Esophagus muscularis mucosa (tissue), 4 donors: ENCODE results near the gene FAM43B. TPM values are rescaled to one million over a fixed set of nuclear protein-coding genes. Genes with fewer than 3 reads are reported as not detected.

Source experiments
- DNase-seq: peaks from one replicate; pipeline ENCODE4 v3.0.0-alpha.2; 2017; ENCODE audit errors: extremely low spot score
- H3K27ac ChIP-seq, 4 donors: fragments of 200-600 bp; sonication (generic); replicated peaks in 1 of 4; 1 replicate in 3 of 4; 2 replicates in 1 of 4; pipeline ENCODE4 v1.5.1; 2016 to 2019; ENCODE audit warnings: mild to moderate bottlenecking in 1 of 4
- H3K27me3 ChIP-seq, 4 donors: fragments of 200-600 bp; sonication (generic); one replicate each; pipeline versions ENCODE4 v1.5.1 to v1.6.0; 2016 to 2019
- H3K36me3 ChIP-seq, 4 donors: fragments of 200-600 bp; sonication (generic); one replicate each; pipeline ENCODE4 v1.5.1; 2016 to 2019
- H3K4me1 ChIP-seq, 4 donors: fragments of 200-600 bp; sonication (generic); one replicate each; pipeline ENCODE4 v1.5.1; 2016 to 2019
- H3K4me3 ChIP-seq, 4 donors: fragments of 200-600 bp; sonication (generic); 1 replicate in 2 of 4; 2 replicates in 2 of 4; pipeline ENCODE4 v1.5.1; 2016 to 2019; ENCODE audit warnings: mild to moderate bottlenecking in 4 of 4, moderate library complexity in 1 of 4
- H3K9me3 ChIP-seq, 4 donors: fragments of 200-600 bp; sonication (generic); 1 replicate in 3 of 4; 2 replicates in 1 of 4; pipeline ENCODE4 v1.5.1; 2016 to 2019
- CTCF ChIP-seq, 3 experiments: fragments of 200-600 bp in 2 of 3; fragments of 450-650 bp in 1 of 3; sonication (generic) in 2 of 3; IDR thresholded peaks; one replicate each; pipeline ENCODE4 v1.5.1; 2017 to 2019; ENCODE audit warnings: antibody characterized with exemption in 3 of 3, mild to moderate bottlenecking in 2 of 3, moderate library complexity in 1 of 3
- EP300 ChIP-seq: sonication (generic); formaldehyde crosslinking; IDR thresholded peaks from one replicate; pipeline ENCODE4 v1.6.1; 2017; ENCODE audit warnings: antibody characterized with exemption
- POLR2A ChIP-seq: fragments of 450-650 bp; IDR thresholded peaks from one replicate; pipeline ENCODE4 v1.6.1; 2017; ENCODE audit warnings: antibody characterized with exemption, moderate library complexity, mild to moderate bottlenecking, low read depth
- POLR2AphosphoS5 ChIP-seq, 2 donors: sonication (generic); formaldehyde crosslinking; IDR thresholded peaks; one replicate each; pipeline ENCODE4 v1.6.1; 2017; ENCODE audit warnings: antibody characterized with exemption in 2 of 2
- WGBS: methylation state at CpG from one replicate; pipeline ENCODE4 v1.1.5; 2018; 5-methylcytosine and 5-hydroxymethylcytosine counted together
- intact Hi-C: fragments of 100-400 bp; cut with DNase I; formaldehyde crosslinking; loops from one replicate; pipeline ENCODE4 v1.15.1; 2023
- total RNA-seq, 4 donors: library from RNA; depleted of rRNA; stranded (reverse); fragments of >200 nt; gene quantifications; one replicate each; pipeline versions ENCODE4 v1.1.0 to v1.2.1, GENCODE V29; 2016

FAM43B gene
- total RNA-seq, 4 donors from 2014 or later = 2.2 to 4.2 (median 3.6) TPM; not detected in 1

GRCh38 chr1:20587661-20588053 lies 35.3 kb downstream of the FAM43B start:
- TF ChIP-seq POLR2AphosphoS5 (IDR thresholded peaks at IDR 0.05) (no peak), CTCF (IDR thresholded peaks at IDR 0.05) (no peak), EP300 (no peak), POLR2A (no peak)
- no peak for DNase-seq
- H3K4me3 ChIP-seq = no peak overlapping the region
- peak overlapping the region in 1 of 4 donors; percentile 19 for H3K27ac ChIP-seq
- H3K27me3 ChIP-seq = peaks cover 0 to 71% (median 14%) of the 10 kb centered on the region in 4 donors
- peaks cover 0 to 3% (median 0%) of the 10 kb centered on the region in 4 donors for H3K9me3 ChIP-seq
- intact Hi-C loops = no loop called here
- 54% methylated on average over 2 of the region's 2 CpGs for WGBS
- H3K36me3 ChIP-seq = no peaks in the 10 kb centered on the region
- peaks cover 0 to 24% (median 12%) of the 10 kb centered on the region in 4 donors for H3K4me1 ChIP-seq

DNA sequence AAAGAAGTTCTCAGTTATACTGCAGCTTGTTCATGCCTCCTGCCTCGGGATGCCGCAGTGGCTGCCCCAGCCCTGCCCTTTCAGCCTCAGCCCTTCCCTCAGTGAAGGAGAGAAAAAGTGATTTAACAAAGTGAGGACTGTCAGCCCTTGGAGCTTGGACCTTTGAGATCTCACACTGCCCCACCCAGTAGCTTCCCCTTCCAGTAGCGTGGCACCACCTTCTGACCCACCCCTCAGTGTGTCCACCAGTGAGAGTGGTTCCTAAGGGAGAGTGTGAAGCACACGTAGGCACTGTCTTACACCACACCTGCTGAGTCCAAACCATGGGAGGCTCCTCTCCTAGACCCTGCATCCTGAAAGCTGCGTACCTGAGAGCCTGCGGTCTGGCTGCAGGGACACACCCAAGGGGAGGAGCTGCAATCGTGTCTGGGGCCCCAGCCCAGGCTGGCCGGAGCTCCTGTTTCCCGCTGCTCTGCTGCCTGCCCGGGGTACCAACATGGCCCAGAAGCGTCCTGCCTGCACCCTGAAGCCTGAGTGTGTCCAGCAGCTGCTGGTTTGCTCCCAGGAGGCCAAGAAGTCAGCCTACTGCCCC lies 36.4 kb downstream of the FAM43B start, which contains the start of gene CDA:
Gene CDA, plus strand, starts transcription at position 464 of the 592 bp plus-strand sequence. Its CDS starts 33 bp downstream, at position 497.
- peak within 1 kb of the TSS; percentile 23 to 52 (median 38) for H3K4me3 ChIP-seq
- peaks cover 0 to 3% (median 0%) of the 10 kb centered on the region in 4 donors for H3K9me3 ChIP-seq
- intact Hi-C loops = no loop called here
- H3K4me1 ChIP-seq = peaks cover 0 to 24% (median 12%) of the 10 kb centered on the region in 4 donors
- peaks cover 0 to 75% (median 14%) of the 10 kb centered on the region in 4 donors for H3K27me3 ChIP-seq
- WGBS = 41% methylated on average over 7 of the region's 11 CpGs
- no peaks in the 10 kb centered on the region for H3K36me3 ChIP-seq
- TF ChIP-seq CTCF (IDR thresholded peaks at IDR 0.05) = no peak
- TF ChIP-seq POLR2AphosphoS5 (IDR thresholded peaks at IDR 0.05) = peak in 1 of 2 donors; percentile 36
- TF ChIP-seq POLR2A = no peak
- no peak for TF ChIP-seq EP300
- DNase-seq = no peak
- peak within 1 kb of the TSS; percentile 49 to 69 (median 62) for H3K27ac ChIP-seq

DNA sequence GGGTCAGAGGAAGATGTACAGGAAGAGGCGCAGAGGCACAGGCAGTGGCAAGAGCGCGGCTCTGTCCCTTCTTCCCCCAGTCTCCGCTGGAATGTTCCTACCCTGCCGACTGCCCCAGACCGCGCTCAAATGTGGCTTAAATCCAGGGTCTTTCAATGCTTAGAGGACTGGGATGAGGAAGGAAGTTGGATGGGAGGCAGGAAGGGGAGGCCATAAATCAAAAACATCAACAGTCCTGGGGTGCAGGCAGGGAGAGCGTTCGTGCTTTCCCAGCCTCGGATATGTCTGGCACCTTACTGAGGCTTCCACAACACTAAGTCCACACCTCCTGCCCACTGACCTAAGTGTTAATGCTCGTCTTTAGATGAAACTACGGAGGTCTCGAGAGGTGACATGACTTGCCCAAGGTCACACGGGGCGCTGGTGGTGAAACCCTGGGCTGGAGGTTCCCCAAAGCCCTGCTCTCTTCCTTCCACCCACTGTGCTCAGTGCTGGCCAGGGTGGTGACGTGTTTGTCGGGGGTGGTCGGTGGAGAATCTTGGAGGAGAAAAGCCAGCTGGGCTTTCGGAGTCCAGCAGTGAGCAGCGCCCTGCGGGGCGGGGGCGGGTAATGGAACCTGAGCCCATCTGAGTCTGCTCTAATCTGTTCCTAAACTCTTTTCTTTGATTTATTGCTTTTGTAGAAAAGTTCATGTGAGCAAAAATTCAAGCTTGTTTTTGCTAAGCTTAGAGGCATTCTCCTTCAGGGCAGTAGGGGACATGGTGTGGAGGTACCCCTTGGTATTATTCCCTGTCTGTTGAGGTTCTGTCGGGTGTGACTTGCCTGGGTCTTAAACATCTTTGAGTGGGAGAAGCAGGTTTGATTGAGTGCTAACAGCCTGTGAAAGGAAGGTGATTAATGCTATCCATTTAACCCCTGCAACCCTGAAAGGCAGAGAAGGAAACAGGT lies 37.2 kb downstream of the FAM43B start:
- Histone ChIP-seq H3K9me3 (peaks cover 0 to 3% (median 0%) of the 10 kb centered on the region in 4 donors), H3K27me3 (peaks cover 0 to 73% (median 14%) of the 10 kb centered on the region in 4 donors), H3K4me3 (peak overlapping the region; percentile 23 to 52 (median 38)), H3K4me1 (peaks cover 0 to 24% (median 12%) of the 10 kb centered on the region in 4 donors), H3K27ac (peak overlapping the region; percentile 49 to 69 (median 62)), H3K36me3 (no peaks in the 10 kb centered on the region)
- intact Hi-C loops = no loop called here
- no peak for DNase-seq
- TF ChIP-seq CTCF (IDR thresholded peaks at IDR 0.05) = no peak
- TF ChIP-seq POLR2AphosphoS5 (IDR thresholded peaks at IDR 0.05) = peak in 1 of 2 donors; percentile 27
- TF ChIP-seq POLR2A = no peak
- TF ChIP-seq EP300 = no peak
- WGBS = 4% methylated on average over 21 of the region's 24 CpGs

DNA sequence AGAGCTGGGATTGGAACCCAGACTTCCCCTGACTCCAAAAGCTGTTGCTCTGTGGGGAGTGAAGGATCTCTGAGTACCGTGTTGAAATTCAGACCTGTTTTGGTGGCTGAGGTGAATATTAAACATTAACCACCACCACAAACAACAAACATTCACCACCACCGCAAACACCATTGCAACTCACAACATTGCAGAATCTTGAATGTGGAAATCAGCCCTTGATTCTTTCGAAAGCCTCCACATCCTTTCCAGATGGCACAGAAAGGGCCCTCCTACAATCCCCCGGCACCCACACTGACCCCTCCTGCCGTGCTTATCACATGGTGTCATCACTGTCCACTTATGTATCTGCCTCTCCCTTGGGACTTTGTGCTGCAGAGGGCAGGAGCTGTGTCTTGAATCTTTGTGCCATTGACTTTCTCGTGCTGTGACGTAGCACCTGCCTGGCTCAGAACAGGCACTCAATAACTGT lies 38.0 kb downstream of the FAM43B start:
- Histone ChIP-seq H3K36me3 (no peaks in the 10 kb centered on the region), H3K27me3 (peaks cover 0 to 67% (median 14%) of the 10 kb centered on the region in 4 donors), H3K4me3 (peak overlapping the region in 2 of 4 donors; percentile 41 to 52), H3K9me3 (peaks cover 0 to 3% (median 0%) of the 10 kb centered on the region in 4 donors), H3K4me1 (peaks cover 0 to 24% (median 12%) of the 10 kb centered on the region in 4 donors), H3K27ac (peak overlapping the region; percentile 49 to 69 (median 62))
- no peak for TF ChIP-seq CTCF (IDR thresholded peaks at IDR 0.05)
- no peak for TF ChIP-seq POLR2A
- no peak for TF ChIP-seq POLR2AphosphoS5 (IDR thresholded peaks at IDR 0.05)
- TF ChIP-seq EP300 = no peak
- DNase-seq = no peak
- intact Hi-C loops = no loop called here
- WGBS = 45% methylated on average over 7 of the region's 7 CpGs
